Posterior vena cava (tissue), 2 donors: ENCODE data around the gene IZUMO1. TPM values are rescaled to one million over a fixed set of nuclear protein-coding genes. Genes with fewer than 3 reads are reported as not detected.
"Not testable (repeated sequence)": the region's sequence is repeated elsewhere in the genome, so short reads cannot be mapped to it uniquely, and the experiment has no call there.

ENCODE experiments used
- DNase-seq: peaks from one replicate; pipeline ENCODE4 v3.0.0-alpha.2; 2020; ENCODE audit warnings: low spot score
- intact Hi-C, 2 donors: fragments of 100-400 bp; cut with DNase I; formaldehyde crosslinking; loops; one replicate each; pipeline versions ENCODE4 v1.14.1 to v1.14.2; 2022 to 2023
- total RNA-seq, 2 donors: library from RNA; stranded (reverse); fragmentation: NEBNext Ultra II Directional; extraction: Animal tissue kit (Norgen Biotek cat#: 25700); gene quantifications; one replicate each; pipeline ENCODE4 v1.2.1, GENCODE V29; 2021
- donor health status: DM: yes; HTN: yes; CAD: no.
- donor health status: DM: yes; HTN: yes; CAD: no.

Gene IZUMO1
- total RNA-seq, 2 donors from 2014 or later: 0.52 to 0.56 TPM

GRCh38 chr19:48693629-48694028 is 53.1 kb downstream of the IZUMO1 start:
- intact Hi-C loops, DNase-seq: not testable (repeated sequence)

Other genes with a start within 250 kb of the IZUMO1 start
- under 1 TPM; 0.19 to 0.57 TPM for gene LMTK3, start 235.1 kb downstream of the IZUMO1 start, total RNA-seq
- gene SULT2B1, start 194.7 kb downstream of the IZUMO1 start, total RNA-seq: under 1 TPM in 1 of 2 donors, not detected in 1; 0.60 TPM
- not detected for gene SPACA4, start 140.2 kb downstream of the IZUMO1 start, total RNA-seq
- not detected for gene FAM83E, start 131.8 kb downstream of the IZUMO1 start, total RNA-seq
- 100 to 1,000 TPM; 746 to 777 TPM for gene RPL18, start 127.7 kb downstream of the IZUMO1 start, total RNA-seq
- gene SPHK2, start 127.4 kb downstream of the IZUMO1 start, total RNA-seq: 10 to 100 TPM in 1 of 2 donors, 1 to 10 TPM in 1; 8.5 to 12.1 TPM
- gene DBP, start 109.5 kb downstream of the IZUMO1 start, total RNA-seq: 1 to 10 TPM; 1.8 to 3.6 TPM
- 1 to 10 TPM; 4.8 to 5.7 TPM for gene CA11, start 100.7 kb downstream of the IZUMO1 start, total RNA-seq
- gene NTN5, start 73.9 kb downstream of the IZUMO1 start, total RNA-seq: under 1 TPM; 0.28 to 0.38 TPM
- not detected for gene FUT2, start 50.9 kb downstream of the IZUMO1 start, total RNA-seq
- 1 to 10 TPM in 1 of 2 donors, under 1 TPM in 1; 0.90 to 1.1 TPM for gene MAMSTR, start 27.2 kb downstream of the IZUMO1 start, total RNA-seq
- 10 to 100 TPM; 13.8 to 19.2 TPM for gene RASIP1, start 6.3 kb downstream of the IZUMO1 start, total RNA-seq
- gene FUT1, start 5.7 kb upstream of the IZUMO1 start, total RNA-seq: 1 to 10 TPM; 1.5 to 2.1 TPM
- not detected for gene FGF21, start 8.6 kb upstream of the IZUMO1 start, total RNA-seq
- 10 to 100 TPM; 21.7 to 24.9 TPM for gene BCAT2, start 64.1 kb upstream of the IZUMO1 start, total RNA-seq
- gene HSD17B14, start 89.6 kb upstream of the IZUMO1 start, total RNA-seq: 1 to 10 TPM; 5.6 to 6.6 TPM
- 10 to 100 TPM; 91.0 to 91.2 TPM for gene PLEKHA4, start 121.7 kb upstream of the IZUMO1 start, total RNA-seq
- 100 to 1,000 TPM in 1 of 2 donors, 10 to 100 TPM in 1; 72.8 to 172 TPM for gene PPP1R15A, start 125.5 kb upstream of the IZUMO1 start, total RNA-seq
- gene TULP2, start 151.8 kb upstream of the IZUMO1 start, total RNA-seq: 1 to 10 TPM in 1 of 2 donors, under 1 TPM in 1; 0.86 to 1.9 TPM
- 100 to 1,000 TPM; 219 to 282 TPM for gene NUCB1, start 153.4 kb upstream of the IZUMO1 start, total RNA-seq
- gene DHDH, start 186.8 kb upstream of the IZUMO1 start, total RNA-seq: not detected
- gene BAX, start 208.0 kb upstream of the IZUMO1 start, total RNA-seq: 10 to 100 TPM; 44.6 to 53.4 TPM
- 1,000 to 10,000 TPM; 2,854 to 3,275 TPM for gene FTL, start 218.4 kb upstream of the IZUMO1 start, total RNA-seq
- 10 to 100 TPM; 28.0 to 39.5 TPM for gene GYS1, start 246.4 kb upstream of the IZUMO1 start, total RNA-seq
- 10 to 100 TPM; 34.7 to 43.1 TPM for gene RUVBL2, start 247.0 kb upstream of the IZUMO1 start, total RNA-seq